HEK293 (cell line): Measurements from ENCODE around the gene GTPBP10.
A peak's percentile ranks its signal among the peaks of the same experiment; 100 is the strongest.

Experiments used
- CTCF ChIP-seq: fragments of 450-650 bp; formaldehyde crosslinking; IDR thresholded peaks from 2 replicates; pipeline ENCODE4 v1.5.1; 2016; ENCODE audit warnings: missing biosample characterization, missing genetic modification characterization
- EGR2 ChIP-seq: fragments of 450-650 bp; formaldehyde crosslinking; IDR thresholded peaks from 2 replicates; pipeline ENCODE4 v1.5.1; 2016; ENCODE audit warnings: low read depth, missing biosample characterization, missing genetic modification characterization
- KLF9 ChIP-seq: fragments of 450-650 bp; formaldehyde crosslinking; IDR thresholded peaks from 2 replicates; pipeline ENCODE4 v1.5.1; 2016; ENCODE audit warnings: missing biosample characterization, missing genetic modification characterization, low read depth
- MEIS1 ChIP-seq: sonication (generic); formaldehyde crosslinking; IDR thresholded peaks from 2 replicates; pipeline ENCODE4 v1.8.1; 2022; ENCODE audit warnings: missing genetic modification reagents, mild to moderate bottlenecking, borderline replicate concordance
- SCRT1 ChIP-seq: fragments of 450-650 bp; formaldehyde crosslinking; IDR thresholded peaks from 2 replicates; pipeline ENCODE4 v1.5.1; 2016; ENCODE audit warnings: missing biosample characterization, missing genetic modification characterization, borderline replicate concordance
- ZBTB10 ChIP-seq: fragments of 450-650 bp; formaldehyde crosslinking; IDR thresholded peaks from 2 replicates; pipeline ENCODE4 v1.5.1; 2016; ENCODE audit warnings: missing biosample characterization, missing genetic modification characterization
- ZBTB44 ChIP-seq: fragments of 450-650 bp; IDR thresholded peaks from 2 replicates; pipeline ENCODE4 v1.5.1; 2018; ENCODE audit warnings: missing biosample characterization, mild to moderate bottlenecking, missing genetic modification characterization
- ZBTB48 ChIP-seq: fragments of 450-650 bp; formaldehyde crosslinking; IDR thresholded peaks from 2 replicates; pipeline ENCODE4 v1.5.1; 2016; ENCODE audit warnings: missing biosample characterization, missing genetic modification characterization
- ZBTB6 ChIP-seq: fragments of 450-650 bp; formaldehyde crosslinking; IDR thresholded peaks from 2 replicates; pipeline ENCODE4 v1.5.1; 2017; ENCODE audit warnings: missing biosample characterization, missing genetic modification characterization
- ZNF133 ChIP-seq: fragments of 450-650 bp; formaldehyde crosslinking; IDR thresholded peaks from 2 replicates; pipeline ENCODE4 v1.5.1; 2016; ENCODE audit warnings: missing biosample characterization, missing genetic modification characterization
- ZNF146 ChIP-seq: fragments of 450-650 bp; formaldehyde crosslinking; IDR thresholded peaks from 2 replicates; pipeline ENCODE4 v1.5.1; 2016; ENCODE audit warnings: missing biosample characterization, missing genetic modification characterization
- ZNF157 ChIP-seq: fragments of 450-650 bp; formaldehyde crosslinking; IDR thresholded peaks from 2 replicates; pipeline ENCODE4 v1.5.1; 2016; ENCODE audit warnings: missing biosample characterization, missing genetic modification characterization
- ZNF174 ChIP-seq: fragments of 450-650 bp; formaldehyde crosslinking; IDR thresholded peaks from 2 replicates; pipeline ENCODE4 v1.5.0; 2017; ENCODE audit warnings: missing biosample characterization, mild to moderate bottlenecking, missing genetic modification characterization
- ZNF175 ChIP-seq: fragments of 450-650 bp; formaldehyde crosslinking; IDR thresholded peaks from 2 replicates; pipeline ENCODE4 v1.5.1; 2016; ENCODE audit warnings: missing biosample characterization, missing genetic modification characterization
- ZNF2 ChIP-seq: fragments of 450-650 bp; formaldehyde crosslinking; IDR thresholded peaks from 2 replicates; pipeline ENCODE4 v1.5.1; 2016; ENCODE audit warnings: missing biosample characterization, missing genetic modification characterization
- ZNF214 ChIP-seq: fragments of 450-650 bp; formaldehyde crosslinking; IDR thresholded peaks from 2 replicates; pipeline ENCODE4 v1.5.1; 2017; ENCODE audit warnings: missing biosample characterization, mild to moderate bottlenecking, missing genetic modification characterization, borderline replicate concordance
- ZNF23 ChIP-seq: fragments of 450-650 bp; formaldehyde crosslinking; IDR thresholded peaks from 2 replicates; pipeline ENCODE4 v1.5.1; 2016; ENCODE audit warnings: missing biosample characterization, missing genetic modification characterization, borderline replicate concordance
- ZNF324 ChIP-seq: fragments of 450-650 bp; formaldehyde crosslinking; IDR thresholded peaks from 2 replicates; pipeline ENCODE4 v1.5.1; 2016; ENCODE audit warnings: missing biosample characterization, missing genetic modification characterization
- ZNF335 ChIP-seq: fragments of 450-650 bp; formaldehyde crosslinking; conservative IDR thresholded peaks from 2 replicates; pipeline ENCODE4 v1.5.1; 2016; ENCODE audit warnings: missing biosample characterization, missing genetic modification characterization
- ZNF391 ChIP-seq: fragments of 450-650 bp; formaldehyde crosslinking; IDR thresholded peaks from 2 replicates; pipeline ENCODE4 v1.5.1; 2016; ENCODE audit warnings: low read depth, missing biosample characterization, missing genetic modification characterization, borderline replicate concordance
- ZNF394 ChIP-seq: fragments of 450-650 bp; formaldehyde crosslinking; IDR thresholded peaks from 2 replicates; pipeline ENCODE4 v1.5.1; 2016; ENCODE audit warnings: missing biosample characterization, missing genetic modification characterization, mild to moderate bottlenecking, moderate library complexity, borderline replicate concordance
- ZNF48 ChIP-seq: fragments of 450-650 bp; formaldehyde crosslinking; IDR thresholded peaks from 2 replicates; pipeline ENCODE4 v1.5.1; 2016; ENCODE audit warnings: missing biosample characterization, missing genetic modification characterization
- ZNF610 ChIP-seq: fragments of 450-650 bp; formaldehyde crosslinking; IDR thresholded peaks from 2 replicates; pipeline ENCODE4 v1.5.1; 2016; ENCODE audit warnings: missing biosample characterization, missing genetic modification characterization, borderline replicate concordance
- ZNF658 ChIP-seq: fragments of 450-650 bp; formaldehyde crosslinking; IDR thresholded peaks from 2 replicates; pipeline ENCODE4; 2016; ENCODE audit warnings: missing biosample characterization, missing genetic modification characterization
- ZNF660 ChIP-seq: fragments of 450-650 bp; IDR thresholded peaks from 2 replicates; pipeline ENCODE4 v1.5.1; 2018; ENCODE audit warnings: missing biosample characterization, mild to moderate bottlenecking, missing genetic modification characterization
- TF ChIP-seq, protein P1 (sequence below): sonication (generic); formaldehyde crosslinking; IDR thresholded peaks from 2 replicates; pipeline ENCODE4 v1.8.1; 2022; ENCODE audit warnings: mild to moderate bottlenecking, moderate library complexity, missing genetic modification reagents
- TF ChIP-seq, protein P2 (sequence below): fragments of 450-650 bp; formaldehyde crosslinking; IDR thresholded peaks from 2 replicates; pipeline ENCODE4 v1.5.1; 2016; ENCODE audit warnings: missing biosample characterization, missing genetic modification characterization

Gene GTPBP10

GRCh38 chr7:90346336-90347125 lies at the start of gene GTPBP10 (continued):
- TF ChIP-seq ZNF391 (tag by site-specific recombination) (0 out of 2 replicates have a peak, but pooled peaks have one; percentile 21), ZBTB6 (tag by site-specific recombination) (no peak), ZNF175 (tag by site-specific recombination) (no peak), ZNF48 (tag by site-specific recombination) (no peak), ZNF174 (tag by site-specific recombination) (no peak), ZNF157 (tag by site-specific recombination) (no peak), CTCF (tag by site-specific recombination) (peak; percentile 83), KLF9 (tag by site-specific recombination) (peak; percentile 46; the same call in 1 of the 2 replicates), ZNF133 (no peak), ZBTB48 (tag by site-specific recombination) (0 out of 2 replicates have a peak, but pooled peaks have one; percentile 16), ZNF660 (tag by site-specific recombination) (peak; percentile 45; the same call in 1 of the 2 replicates), ZBTB44 (tag by site-specific recombination) (peak; percentile 61; the same call in 1 of the 2 replicates), ZNF394 (tag by site-specific recombination) (0 out of 2 replicates have a peak, but pooled peaks have one; percentile 11), ZNF2 (tag by site-specific recombination) (peak; percentile 88), MEIS1 (CRISPR knock-in tag) (no peak), ZNF214 (tag by site-specific recombination) (no peak), ZNF23 (tag by site-specific recombination) (no peak), ZNF610 (0 out of 2 replicates have a peak, but pooled peaks have one; percentile 22), ZNF324 (tag by site-specific recombination) (peak; percentile 78; the same call in 1 of the 2 replicates), ZNF335 (tag by site-specific recombination) (peak; percentile 77), ZNF658 (tag by site-specific recombination) (no peak), ZBTB10 (no peak), ZNF146 (no peak), SCRT1 (tag by site-specific recombination) (peak; percentile 95), EGR2 (peak; percentile 89)
- TF ChIP-seq, protein P1, sequence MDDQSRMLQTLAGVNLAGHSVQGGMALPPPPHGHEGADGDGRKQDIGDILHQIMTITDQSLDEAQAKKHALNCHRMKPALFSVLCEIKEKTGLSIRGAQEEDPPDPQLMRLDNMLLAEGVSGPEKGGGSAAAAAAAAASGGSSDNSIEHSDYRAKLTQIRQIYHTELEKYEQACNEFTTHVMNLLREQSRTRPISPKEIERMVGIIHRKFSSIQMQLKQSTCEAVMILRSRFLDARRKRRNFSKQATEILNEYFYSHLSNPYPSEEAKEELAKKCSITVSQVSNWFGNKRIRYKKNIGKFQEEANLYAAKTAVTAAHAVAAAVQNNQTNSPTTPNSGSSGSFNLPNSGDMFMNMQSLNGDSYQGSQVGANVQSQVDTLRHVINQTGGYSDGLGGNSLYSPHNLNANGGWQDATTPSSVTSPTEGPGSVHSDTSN (CRISPR knock-in tag) = 0 out of 2 replicates have a peak, but pooled peaks have one; percentile 35
- TF ChIP-seq, protein P2, sequence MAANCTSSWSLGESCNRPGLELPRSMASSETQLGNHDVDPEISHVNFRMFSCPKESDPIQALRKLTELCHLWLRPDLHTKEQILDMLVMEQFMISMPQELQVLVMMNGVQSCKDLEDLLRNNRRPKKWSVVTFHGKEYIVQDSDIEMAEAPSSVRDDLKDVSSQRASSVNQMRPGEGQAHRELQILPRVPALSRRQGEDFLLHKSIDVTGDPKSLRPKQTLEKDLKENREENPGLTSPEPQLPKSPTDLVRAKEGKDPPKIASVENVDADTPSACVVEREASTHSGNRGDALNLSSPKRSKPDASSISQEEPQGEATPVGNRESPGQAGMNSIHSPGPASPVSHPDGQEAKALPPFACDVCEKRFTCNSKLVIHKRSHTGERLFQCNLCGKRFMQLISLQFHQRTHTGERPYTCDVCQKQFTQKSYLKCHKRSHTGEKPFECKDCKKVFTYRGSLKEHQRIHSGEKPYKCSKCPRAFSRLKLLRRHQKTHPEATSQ (tag by site-specific recombination) = no peak
